Stimulated activated CD4-positive, alpha-beta T cell treated with anti-CD3 and anti-CD28 coated beads, Interleukin-1b, Interleukin-23, amount 100 ng/mL, for 4 hours (primary cell): ENCODE data around the gene ABRAXAS1.
"Not testable (repeated sequence)": the region's sequence is repeated elsewhere in the genome, so short reads cannot be mapped to it uniquely, and the experiment has no call there.

ENCODE experiments used
- DNase-seq, 2 donors: peaks; one replicate each; pipeline ENCODE4 v3.0.0-alpha.2; 2020; ENCODE audit warnings: low read depth in 2 of 2

ABRAXAS1 gene

GRCh38 chr4:83484500-83485461, at the start of gene ABRAXAS1:
TSS of gene ABRAXAS1 (minus strand) at chr4:83485100. CDS start at chr4:83485072, 28 bp downstream.
- peak; percentile 91 to 96 for DNase-seq

DNA sequence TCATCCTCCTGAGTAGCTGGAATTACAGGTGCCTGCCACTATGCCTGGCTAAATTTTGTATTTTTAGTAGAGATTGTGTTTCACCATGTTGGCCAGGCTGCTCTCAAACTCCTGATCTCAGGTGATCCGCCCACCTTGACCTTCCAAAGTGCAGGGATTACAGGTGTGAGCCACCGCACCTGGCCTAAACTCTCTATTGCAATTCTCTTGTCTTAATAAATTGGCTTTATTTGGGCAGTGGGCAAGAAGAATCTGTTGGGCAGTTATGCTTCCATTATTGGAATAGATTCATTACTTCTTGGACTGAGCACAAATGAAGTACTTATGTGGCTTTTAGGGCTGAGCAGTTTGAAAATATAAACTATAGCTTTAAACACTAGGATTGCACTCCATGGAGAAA, 42.8 kb upstream of the ABRAXAS1 start:
- DNase-seq = no peak

DNA sequence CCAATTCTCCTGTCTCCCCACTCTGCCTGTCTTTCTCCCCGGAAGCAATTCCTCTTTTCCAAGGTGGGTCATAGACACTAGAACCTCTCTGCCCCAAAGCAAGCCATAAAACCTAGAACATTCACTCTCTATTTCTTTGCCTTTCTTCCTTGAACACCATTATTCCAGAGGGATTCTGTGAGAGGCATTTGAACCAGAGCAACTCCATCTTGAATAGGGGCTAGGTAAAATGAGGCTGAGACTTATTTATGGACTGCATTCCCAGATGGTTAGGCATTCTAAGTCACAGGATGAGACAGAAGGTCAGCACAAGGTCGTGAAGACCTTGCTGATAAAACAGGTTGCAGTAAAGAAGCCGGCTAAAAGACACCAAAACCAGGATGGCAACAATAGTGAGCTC, 37.3 kb upstream of the ABRAXAS1 start:
- no peak for DNase-seq

GRCh38 chr4:83516042-83516772, 31.3 kb upstream of the ABRAXAS1 start:
- no peak for DNase-seq

DNA sequence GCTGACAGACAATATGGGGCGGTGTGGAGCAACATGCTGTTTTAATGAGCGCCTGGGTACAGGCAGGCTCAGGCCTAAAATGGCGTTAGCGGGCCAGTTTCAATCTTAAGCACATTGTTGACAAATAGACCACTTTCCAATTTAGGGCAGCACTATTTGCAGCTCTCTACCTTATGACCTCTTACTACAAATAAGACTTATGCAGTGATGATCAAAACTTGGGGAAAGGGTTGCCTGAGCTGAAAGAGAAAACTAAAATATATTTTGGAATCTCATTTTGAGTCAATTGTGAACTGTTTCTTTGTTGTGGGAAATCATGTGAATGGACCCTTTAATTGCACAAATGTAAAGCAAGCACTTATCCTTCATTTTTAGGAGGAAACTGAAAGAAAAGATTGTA, 25.5 kb upstream of the ABRAXAS1 start:
- DNase-seq = no peak

- DNase-seq = peak; percentile 18 to 48
Measured at GRCh38 chr4:83509156-83509585, 24.3 kb upstream of the ABRAXAS1 start.

GRCh38 chr4:83504996-83505395, 20.1 kb upstream of the ABRAXAS1 start:
- no peak for DNase-seq

GRCh38 chr4:83504503-83504902, 19.6 kb upstream of the ABRAXAS1 start:
- DNase-seq = no peak

GRCh38 chr4:83503974-83504373, 19.1 kb upstream of the ABRAXAS1 start:
- DNase-seq = no peak

DNA sequence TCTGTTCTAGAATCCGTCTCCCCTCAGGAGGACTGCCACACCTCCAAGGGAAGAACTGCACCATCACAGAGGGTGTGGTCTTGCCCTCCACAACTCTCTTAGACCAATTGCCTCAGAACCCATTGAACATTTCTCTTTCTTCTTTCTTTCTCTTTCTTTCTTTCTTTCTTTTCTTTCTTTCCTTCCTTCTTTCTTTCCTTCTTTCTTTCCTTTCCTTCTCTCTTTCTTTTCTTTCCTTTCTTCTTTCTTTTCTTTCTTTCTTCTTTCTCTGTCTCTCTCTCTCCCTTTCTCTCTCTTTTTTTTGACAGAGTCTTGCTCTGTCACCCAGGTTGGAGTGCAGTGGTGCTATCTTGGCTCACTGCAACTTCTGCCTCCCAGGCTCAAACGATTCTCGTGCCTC, 16.8 kb upstream of the ABRAXAS1 start:
- not testable (repeated sequence) for DNase-seq

DNA sequence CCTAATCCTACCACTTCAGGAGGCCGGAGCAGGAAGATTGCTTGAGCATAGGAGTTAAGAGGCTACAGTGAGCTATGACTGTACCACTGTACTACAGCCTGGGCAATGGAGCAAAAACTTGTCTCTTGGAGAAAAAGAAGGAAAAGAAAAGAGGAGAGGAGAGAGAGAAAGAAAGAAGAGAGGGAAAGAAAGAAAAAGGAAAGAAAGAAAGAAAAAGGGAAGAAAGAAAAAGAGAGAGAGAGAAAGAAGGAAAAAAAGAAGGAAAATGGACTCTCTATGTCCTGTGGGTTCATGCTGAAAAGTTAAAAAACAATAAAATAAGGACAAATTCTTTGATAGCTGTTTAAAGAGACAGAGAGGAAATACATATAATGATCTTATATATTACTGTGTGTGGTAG, 13.3 kb upstream of the ABRAXAS1 start:
- DNase-seq = no peak

DNA sequence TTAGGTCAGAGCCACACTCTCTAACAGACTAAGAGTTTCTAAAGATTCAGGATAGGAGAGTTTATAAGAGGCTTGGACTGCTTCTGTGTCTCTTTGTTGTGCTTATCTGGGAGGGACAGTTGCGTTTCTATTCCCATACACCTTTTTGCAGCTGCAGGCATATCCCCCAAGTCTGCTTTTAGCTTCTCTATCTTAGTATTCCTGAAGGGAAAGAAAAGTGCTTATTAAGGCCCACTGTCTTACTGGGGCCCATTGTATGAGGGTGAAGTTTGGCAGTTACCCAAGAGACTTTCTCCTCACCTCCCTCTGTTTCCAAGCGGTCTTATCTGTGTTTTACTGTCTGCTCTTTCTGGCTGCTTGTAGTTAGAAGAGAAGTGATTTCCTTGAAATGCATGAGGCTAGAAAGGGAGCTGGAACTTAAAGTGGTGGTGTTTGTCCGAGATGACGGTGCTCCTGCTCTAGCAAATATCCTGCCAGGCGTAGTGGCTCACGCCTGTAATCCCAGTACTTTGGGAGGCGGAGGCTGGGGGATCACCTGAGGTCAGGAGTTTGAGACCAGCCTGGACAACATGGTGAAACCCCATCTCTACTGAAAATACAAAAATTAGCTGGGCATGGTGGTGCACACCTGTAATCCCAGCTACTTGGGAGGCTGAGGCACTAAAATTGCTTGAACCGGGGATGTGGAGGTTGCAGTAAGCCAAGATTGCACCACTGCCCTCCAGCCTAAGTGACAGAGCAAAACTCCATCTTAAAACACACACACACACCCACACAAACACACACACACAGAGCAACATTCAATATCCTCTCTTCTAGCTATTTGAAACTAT, 11.4 kb upstream of the ABRAXAS1 start:
- not testable (repeated sequence) for DNase-seq

DNA sequence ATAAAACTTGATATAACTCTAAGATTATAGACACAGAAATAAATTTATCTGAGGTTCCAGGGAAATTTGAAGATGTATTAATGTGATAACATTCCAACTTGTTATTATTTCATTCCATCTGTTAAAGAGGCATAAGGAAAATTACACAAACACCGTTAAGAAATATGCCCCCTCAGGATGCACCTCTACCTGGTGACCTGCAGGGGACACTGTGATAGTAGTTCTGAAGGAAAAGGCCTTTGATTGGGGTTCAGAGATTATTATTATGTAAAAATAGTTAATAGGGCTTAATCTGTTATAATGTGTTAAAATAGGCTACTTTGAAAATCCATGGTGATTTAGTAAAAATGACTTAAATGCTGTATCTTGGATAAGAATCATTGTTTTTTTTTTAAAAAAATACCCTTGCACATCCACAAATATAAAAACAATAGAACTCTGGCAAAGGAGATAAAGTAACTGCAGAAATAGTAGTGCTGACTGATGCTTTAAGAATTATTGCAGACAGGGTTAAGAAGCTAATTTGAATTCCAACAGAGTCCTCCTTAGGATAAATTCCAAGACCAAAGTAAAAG, 6.1 kb upstream of the ABRAXAS1 start:
- DNase-seq = peak in 1 of 2 donors; percentile 12

DNA sequence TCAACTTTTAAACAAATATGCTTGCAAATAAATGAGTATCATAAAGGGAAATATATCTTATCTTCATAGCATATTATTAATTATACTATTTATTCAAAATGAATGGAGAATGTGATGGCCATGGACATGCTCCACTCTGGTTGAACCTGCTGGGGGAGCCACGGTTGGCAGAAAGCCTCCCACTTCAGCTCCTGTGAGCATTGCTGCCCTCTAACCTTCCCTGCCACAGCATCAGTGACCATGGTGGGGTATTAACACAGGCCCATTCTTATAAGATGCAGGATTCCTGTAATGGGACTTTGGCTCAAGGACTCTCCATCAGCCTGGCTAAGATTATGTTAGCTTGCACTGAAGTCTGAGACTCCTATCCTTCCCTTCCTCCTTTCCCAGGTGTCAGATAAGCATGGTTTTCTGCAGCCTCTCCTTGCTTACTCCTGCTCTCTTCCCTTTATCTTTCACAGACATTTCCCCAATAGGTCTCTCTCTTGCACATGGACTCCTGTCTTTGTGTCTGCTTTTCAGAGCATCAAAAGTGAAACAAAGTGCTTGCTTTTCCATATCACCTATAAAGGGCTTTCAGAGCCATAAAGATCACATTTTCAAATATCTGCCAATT, 4.9 kb upstream of the ABRAXAS1 start:
- no peak for DNase-seq

- no peak for DNase-seq
Measured at GRCh38 chr4:83486457-83487129, 1.7 kb upstream of the ABRAXAS1 start.

GRCh38 chr4:83473966-83474365, 10.9 kb downstream of the ABRAXAS1 start:
- DNase-seq = no peak

DNA sequence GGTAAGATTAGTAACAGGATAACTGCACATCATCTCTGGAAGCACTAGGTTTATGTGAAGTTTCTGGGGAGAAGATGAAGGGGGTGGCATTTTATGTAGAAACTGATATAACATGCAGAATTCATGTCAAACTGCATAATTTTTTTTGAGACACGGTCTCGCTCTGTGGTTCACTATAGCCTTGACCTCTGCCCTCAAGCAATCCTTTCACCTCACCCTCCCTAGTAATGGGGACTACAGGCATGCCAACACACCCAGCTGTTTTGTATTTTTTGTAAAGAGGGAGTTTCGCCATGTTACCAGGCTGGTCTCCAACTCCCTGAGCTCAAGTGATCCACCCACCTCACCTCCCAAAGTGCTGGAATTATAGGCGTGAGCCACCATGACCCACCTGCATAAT, 11.5 kb downstream of the ABRAXAS1 start:
- no peak for DNase-seq

DNA sequence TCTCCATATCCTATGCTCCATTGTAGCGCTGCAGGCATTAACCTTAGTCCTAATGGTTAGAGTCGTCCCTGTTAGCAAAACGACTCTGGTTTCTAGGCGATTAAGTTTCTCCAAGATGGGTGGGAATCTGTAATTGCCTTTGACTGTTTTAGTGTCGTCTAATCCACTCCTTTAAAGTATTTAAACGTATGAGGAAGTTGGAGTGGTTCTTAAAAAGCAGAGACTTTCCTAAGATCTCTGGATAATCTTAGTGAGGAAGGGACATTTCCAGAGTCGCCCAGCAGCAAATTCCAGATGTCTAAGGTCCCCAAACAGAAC, 28.8 kb downstream of the ABRAXAS1 start:
- DNase-seq = no peak

- peak; percentile 80 to 86 for DNase-seq
Measured at GRCh38 chr4:83455281-83456183, 29.4 kb downstream of the ABRAXAS1 start, which contains the start of the genes HELQ and MRPS18C. TSS of gene HELQ (minus strand) at chr4:83455823. CDS start at chr4:83455693, 130 bp downstream. TSS of gene MRPS18C (plus strand) at chr4:83456058. CDS start at chr4:83456078, 20 bp downstream.
